ENCODE data around the gene LRMDA.

The LRMDA gene

GRCh38 chr10:76333326-76333725 lies 901.9 kb downstream of the LRMDA start:
- in situ Hi-C loops (cut with HindIII; ENCODE audit: low sequenced_read_pairs) = no loop called here

DNA sequence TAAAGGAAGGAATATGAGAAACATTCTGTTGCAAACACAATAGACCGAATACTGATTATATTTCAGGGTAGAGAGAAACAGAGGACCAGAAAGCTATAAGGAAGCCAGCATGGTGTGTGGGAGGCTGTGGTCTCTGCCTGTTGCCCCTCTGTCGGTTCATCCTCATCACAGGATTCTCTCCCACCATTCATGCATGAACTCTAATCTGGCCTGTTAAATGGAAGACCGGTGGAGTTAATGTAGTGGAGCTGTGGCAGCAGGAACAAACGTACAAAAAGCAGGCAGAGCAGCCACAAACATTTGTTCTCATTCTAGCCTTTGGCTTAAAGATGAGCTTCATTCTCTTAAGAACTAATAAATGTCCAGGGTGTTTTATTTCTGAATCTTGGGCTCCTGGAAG lies 902.4 kb downstream of the LRMDA start:
- in situ Hi-C loops (cut with HindIII; ENCODE audit: low sequenced_read_pairs) = no loop called here

- in situ Hi-C loops (cut with HindIII; ENCODE audit: low sequenced_read_pairs) = no loop called here
Measured at GRCh38 chr10:76334255-76334654, 902.8 kb downstream of the LRMDA start.

- in situ Hi-C loops (cut with HindIII; ENCODE audit: low sequenced_read_pairs) = no loop called here
Measured at GRCh38 chr10:76336213-76336963, 905.0 kb downstream of the LRMDA start.

GRCh38 chr10:76337641-76338040 lies 906.2 kb downstream of the LRMDA start:
- in situ Hi-C loops (cut with HindIII; ENCODE audit: low sequenced_read_pairs) = no loop called here

DNA sequence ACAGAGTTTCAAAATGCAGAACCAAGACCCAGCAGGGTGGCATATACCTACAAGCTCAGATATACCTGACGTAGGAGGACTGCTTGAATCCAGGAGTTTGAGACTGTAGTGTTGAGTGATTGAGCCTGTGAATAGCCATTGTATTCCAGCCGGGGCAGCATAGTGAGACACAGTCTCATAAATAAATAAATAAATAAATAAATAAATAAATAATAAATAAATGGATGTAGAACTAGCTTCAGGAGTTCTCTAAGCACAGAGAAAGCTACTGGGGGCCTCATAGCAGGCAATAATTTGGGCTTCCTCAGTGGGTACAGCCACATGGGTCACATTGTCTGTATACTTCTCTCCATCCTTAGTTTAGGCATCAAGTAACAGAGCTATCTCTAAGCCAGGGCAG lies 906.8 kb downstream of the LRMDA start:
- in situ Hi-C loops (cut with HindIII; ENCODE audit: low sequenced_read_pairs) = no loop called here

DNA sequence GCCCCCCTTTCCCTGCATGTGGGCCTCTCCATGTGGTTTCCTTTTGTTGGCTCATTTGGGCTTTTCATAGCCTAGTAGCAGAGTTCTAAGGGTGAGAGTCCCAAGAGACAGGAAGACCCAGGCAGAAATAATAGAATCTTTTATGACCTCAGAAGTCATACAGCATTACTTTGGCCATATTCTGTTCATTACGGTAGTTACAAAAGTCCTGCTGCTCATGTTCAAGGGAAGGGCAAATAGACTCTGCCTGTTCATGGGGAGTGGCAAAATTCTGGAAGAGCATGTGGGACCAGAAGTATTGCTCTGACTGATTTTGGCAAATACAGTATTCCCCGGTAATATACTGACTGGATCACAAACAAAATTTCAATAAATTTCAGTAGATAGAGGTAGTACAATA lies 910.3 kb downstream of the LRMDA start:
- in situ Hi-C loops (cut with HindIII; ENCODE audit: low sequenced_read_pairs) = no loop called here

DNA sequence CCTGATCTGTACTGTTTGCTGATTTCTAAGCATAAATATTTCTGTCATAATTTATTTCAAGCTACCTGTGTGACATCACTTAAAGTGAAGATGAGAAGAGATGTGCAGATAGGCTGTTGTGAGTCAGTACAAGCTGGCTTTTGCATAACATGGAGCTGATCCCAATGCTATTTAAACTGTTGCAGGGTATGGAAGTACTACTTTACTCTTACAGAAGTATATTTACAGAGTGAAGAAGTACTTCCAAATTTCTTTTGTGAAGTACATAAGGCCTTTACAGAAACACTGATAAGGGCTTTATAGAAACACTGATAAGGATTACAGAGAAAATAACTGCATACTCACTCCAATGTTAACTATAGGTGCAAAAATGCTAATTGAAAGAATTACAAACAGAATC lies 911.6 kb downstream of the LRMDA start:
- in situ Hi-C loops (cut with HindIII; ENCODE audit: low sequenced_read_pairs) = no loop called here

DNA sequence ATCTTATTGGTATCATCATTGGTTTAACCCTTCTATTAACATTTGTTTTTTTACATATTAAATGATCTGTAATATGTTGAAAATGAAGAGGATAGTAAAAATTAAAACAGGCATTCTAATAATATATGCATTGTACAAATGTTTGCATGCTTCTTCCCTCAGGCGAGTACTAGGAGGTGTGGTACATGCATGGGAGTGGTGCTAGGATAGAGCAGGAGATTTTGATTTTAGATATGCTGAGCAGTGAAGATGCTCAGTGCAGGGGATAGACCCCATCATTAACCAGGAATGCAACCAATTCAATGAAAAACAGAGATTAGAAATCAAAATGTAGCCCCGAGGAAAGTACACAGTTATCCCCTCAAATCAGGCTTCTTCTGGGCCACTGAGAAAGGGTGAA lies 916.4 kb downstream of the LRMDA start:
- in situ Hi-C loops (cut with HindIII; ENCODE audit: low sequenced_read_pairs) = no loop called here

DNA sequence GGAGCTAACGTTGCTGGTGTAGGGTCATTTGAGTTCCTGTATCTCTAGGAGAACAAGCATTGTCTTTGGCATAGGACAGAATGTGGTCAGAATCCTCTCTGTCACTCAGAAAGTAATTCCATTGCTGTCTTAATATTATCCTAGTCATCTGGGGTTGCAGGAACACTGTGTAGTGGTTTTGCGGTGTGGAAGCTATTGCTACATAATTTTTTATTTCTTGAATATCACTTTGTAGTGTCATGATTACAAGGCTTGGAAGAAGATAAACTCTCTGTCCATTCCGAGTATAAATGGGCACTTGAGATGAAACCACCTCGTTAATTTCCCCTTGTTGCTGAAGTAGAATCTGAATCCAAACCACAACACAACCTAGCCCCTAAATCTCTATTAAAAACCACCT lies 919.2 kb downstream of the LRMDA start:
- in situ Hi-C loops (cut with HindIII; ENCODE audit: low sequenced_read_pairs) = no loop called here

- in situ Hi-C loops (cut with HindIII; ENCODE audit: low sequenced_read_pairs) = no loop called here
Measured at GRCh38 chr10:76352300-76352699, 920.9 kb downstream of the LRMDA start.

DNA sequence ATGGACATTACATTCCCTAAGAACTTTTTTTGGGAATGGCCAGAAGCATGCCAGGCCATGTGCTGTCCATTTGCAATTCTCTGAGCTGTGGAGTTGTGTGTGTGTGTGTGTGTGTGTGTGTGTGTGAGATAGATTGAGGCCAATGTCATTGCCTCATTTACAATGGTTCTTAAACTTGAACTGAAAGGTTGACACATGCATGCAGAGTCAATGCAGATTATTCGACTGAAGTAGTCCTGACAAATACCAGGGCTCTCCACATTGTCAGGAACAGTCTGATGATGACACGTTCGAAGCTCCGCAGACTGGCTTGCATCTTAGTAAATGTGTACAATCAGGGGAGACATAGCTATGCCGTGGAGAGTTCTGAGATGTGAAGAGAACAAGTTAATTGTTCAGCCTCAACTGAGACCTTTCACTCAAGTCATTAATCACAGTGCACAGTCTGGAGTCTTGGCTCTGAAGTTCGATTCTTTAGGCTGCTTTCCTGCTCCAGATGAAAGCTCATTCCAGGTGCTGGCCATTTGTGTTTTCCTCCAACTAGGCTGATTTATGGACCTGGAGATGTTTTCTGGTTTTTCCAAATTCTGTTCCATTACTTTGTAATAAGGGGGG lies 921.9 kb downstream of the LRMDA start:
- in situ Hi-C loops (cut with HindIII; ENCODE audit: low sequenced_read_pairs) = no loop called here

DNA sequence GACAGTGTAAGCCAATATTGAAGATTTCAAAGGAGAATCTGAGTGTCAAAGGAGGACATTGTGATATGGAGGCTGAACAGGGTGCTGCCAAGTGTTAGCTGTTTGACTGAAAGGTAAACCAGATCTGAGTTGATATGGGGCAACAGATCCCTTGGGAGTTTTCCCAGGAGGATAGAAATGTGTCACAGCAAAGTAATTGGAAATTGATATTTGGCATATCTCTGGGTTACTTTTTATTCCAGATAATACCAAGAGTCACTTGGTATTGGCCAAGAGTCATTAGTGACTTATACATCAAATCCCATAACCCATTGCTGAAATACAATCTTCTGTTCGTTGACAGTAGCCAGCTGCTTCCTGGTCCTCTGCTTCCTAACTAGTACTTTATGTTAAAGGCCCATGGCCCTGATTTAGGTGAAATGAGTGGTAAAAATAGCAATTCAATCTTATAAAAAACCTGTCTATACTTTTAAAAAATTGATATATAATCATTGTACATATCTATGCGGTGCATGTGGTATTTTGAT lies 922.9 kb downstream of the LRMDA start:
- in situ Hi-C loops (cut with HindIII; ENCODE audit: low sequenced_read_pairs) = no loop called here

- in situ Hi-C loops (cut with HindIII; ENCODE audit: low sequenced_read_pairs) = no loop called here
Measured at GRCh38 chr10:76354921-76355320, 923.5 kb downstream of the LRMDA start.

GRCh38 chr10:76356557-76356956 lies 925.1 kb downstream of the LRMDA start:
- in situ Hi-C loops (cut with HindIII; ENCODE audit: low sequenced_read_pairs) = no loop called here

- in situ Hi-C loops (cut with HindIII; ENCODE audit: low sequenced_read_pairs) = no loop called here
Measured at GRCh38 chr10:76357726-76358415, 926.4 kb downstream of the LRMDA start.

DNA sequence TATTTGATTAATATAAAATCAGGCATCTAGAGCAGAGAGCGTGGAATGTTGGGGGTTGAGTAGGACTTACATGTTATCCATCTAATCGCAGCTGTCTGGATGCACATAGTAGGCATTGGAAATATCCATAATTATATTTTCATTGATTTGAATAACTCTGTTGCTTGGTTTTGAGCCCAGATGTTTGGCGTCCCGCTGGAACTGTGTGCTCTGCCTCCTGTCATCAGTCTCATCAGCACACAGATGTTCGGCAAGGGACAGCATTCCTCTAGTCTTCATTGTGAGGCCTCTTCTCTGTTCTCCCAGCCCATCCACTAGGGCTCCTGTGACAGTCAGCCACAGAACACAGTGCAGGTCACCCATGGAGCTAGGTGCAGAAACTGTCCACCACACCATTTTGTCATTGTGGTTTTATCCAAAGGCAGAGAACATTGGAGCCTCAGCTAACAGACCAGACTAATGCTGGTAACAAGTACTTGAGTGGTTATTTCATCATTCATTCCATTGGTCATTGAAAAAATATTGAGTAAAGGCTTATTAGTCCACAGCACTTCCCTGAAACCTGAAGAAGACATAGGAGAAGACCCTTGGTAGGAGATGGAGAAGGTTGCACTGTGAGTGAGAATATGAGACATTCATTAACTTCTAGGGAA lies 927.4 kb downstream of the LRMDA start:
- in situ Hi-C loops (cut with HindIII; ENCODE audit: low sequenced_read_pairs) = no loop called here

DNA sequence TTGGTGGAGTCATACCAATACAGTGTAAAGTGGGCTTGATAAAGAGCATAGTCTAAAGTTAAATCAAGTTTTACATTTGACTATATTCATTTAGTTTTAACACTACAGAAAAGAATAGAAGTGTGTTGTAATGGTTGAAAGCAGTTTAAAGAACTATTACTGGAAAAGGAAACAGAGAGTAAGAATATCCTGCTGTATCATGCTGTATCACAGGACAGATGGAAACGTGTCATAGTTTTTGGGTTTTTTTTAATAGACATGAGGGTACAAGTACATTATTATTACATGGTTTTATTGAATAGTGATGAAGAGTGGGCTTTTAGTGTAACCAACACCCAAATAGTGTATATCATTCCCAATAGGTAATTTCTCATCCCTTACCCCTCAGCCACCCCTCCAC lies 944.3 kb downstream of the LRMDA start:
- in situ Hi-C loops (cut with HindIII; ENCODE audit: low sequenced_read_pairs) = no loop called here

- in situ Hi-C loops (cut with HindIII; ENCODE audit: low sequenced_read_pairs) = no loop called here
Measured at GRCh38 chr10:76382381-76382851, 951.0 kb downstream of the LRMDA start.

GRCh38 chr10:76388321-76389023 lies 957.0 kb downstream of the LRMDA start:
- in situ Hi-C loops (cut with HindIII; ENCODE audit: low sequenced_read_pairs) = no loop called here
